Gastrocnemius medialis (tissue), 4 donors: Measurements from ENCODE around the gene CCT6A. TPM values are rescaled to one million over a fixed set of nuclear protein-coding genes. Genes with fewer than 3 reads are reported as not detected.
"Not testable (repeated sequence)": the region's sequence is repeated elsewhere in the genome, so short reads cannot be mapped to it uniquely, and the experiment has no call there.

Experiments
- ATAC-seq, 2 donors: fragments of 150-250 bp; one replicate each; pipeline ENCODE4 v1.9.1; 2016
- DNase-seq, 2 donors: peaks; one replicate each; pipeline ENCODE4 v3.0.0-alpha.2; 2019
- H3K27ac ChIP-seq, 4 donors: fragments of 200-600 bp; sonication (generic); 1 replicate in 1 of 4; 2 replicates in 3 of 4; pipeline ENCODE4 v1.5.1; 2016 to 2018; ENCODE audit warnings: mild to moderate bottlenecking in 2 of 4, moderate library complexity in 1 of 4
- H3K27me3 ChIP-seq, 3 donors: fragments of 200-600 bp; sonication (generic) in 2 of 3; 1 replicate in 1 of 3; 2 replicates in 2 of 3; pipeline versions ENCODE4 v1.5.1 to v1.6.0; 2016 to 2019; ENCODE audit warnings: mild to moderate bottlenecking in 1 of 3, moderate library complexity in 1 of 3
- H3K36me3 ChIP-seq, 2 donors: fragments of 200-600 bp; sonication (generic) in 1 of 2; one replicate each; pipeline ENCODE4 v1.5.1; 2017 to 2018
- H3K4me1 ChIP-seq, 2 donors: fragments of 200-600 bp; sonication (generic) in 1 of 2; one replicate each; pipeline ENCODE4 v1.5.1; 2016 to 2017; ENCODE audit warnings: mild to moderate bottlenecking in 2 of 2
- H3K4me3 ChIP-seq, 4 donors: fragments of 200-600 bp; sonication (generic) in 3 of 4; 1 replicate in 1 of 4; 2 replicates in 3 of 4; pipeline ENCODE4 v1.5.1; 2016 to 2019; ENCODE audit warnings: mild to moderate bottlenecking in 2 of 4
- H3K9me3 ChIP-seq, 3 donors: fragments of 200-600 bp; sonication (generic) in 2 of 3; 1 replicate in 1 of 3; 2 replicates in 2 of 3; pipeline ENCODE4 v1.5.1; 2016 to 2019
- POLR2A ChIP-seq, 2 donors: fragments of 450-650 bp; IDR thresholded peaks; one replicate each; pipeline ENCODE4 v1.6.1; 2017; ENCODE audit warnings: antibody characterized with exemption in 2 of 2, mild to moderate bottlenecking in 2 of 2, moderate library complexity in 2 of 2
- in situ Hi-C, 4 donors: fragments of 200-750 bp; cut with MboI; loops; one replicate each; pipeline versions ENCODE4 v1.15.0 to v1.8.0; 2017; ENCODE audit warnings: low sequenced_read_pairs in 4 of 4
- intact Hi-C: fragments of 100-400 bp; cut with DNase I; formaldehyde crosslinking; loops from one replicate; pipeline ENCODE4 v1.15.1; 2023; ENCODE audit warnings: low total_unique reads
- total RNA-seq, 4 donors: library from RNA; depleted of rRNA; stranded (reverse); fragments of >200 nt; gene quantifications; one replicate each; pipeline versions ENCODE4 v1.1.0 to v1.2.3, GENCODE V29; 2016
- TF ChIP-seq, protein P1 (sequence below), 5 experiments: fragments of 450-650 bp in 3 of 5; fragments of 200-600 bp in 2 of 5; sonication (generic) in 2 of 5; IDR thresholded peaks in 4 of 5; conservative IDR thresholded peaks in 1 of 5; 1 replicate in 4 of 5; 2 replicates in 1 of 5; pipeline ENCODE4 v1.5.1; 2016 to 2019; ENCODE audit warnings: antibody characterized with exemption in 5 of 5, mild to moderate bottlenecking in 3 of 5, moderate library complexity in 3 of 5

CCT6A gene
- total RNA-seq, 4 donors from 2014 or later: 95.9 to 158 (median 114) TPM

DNA sequence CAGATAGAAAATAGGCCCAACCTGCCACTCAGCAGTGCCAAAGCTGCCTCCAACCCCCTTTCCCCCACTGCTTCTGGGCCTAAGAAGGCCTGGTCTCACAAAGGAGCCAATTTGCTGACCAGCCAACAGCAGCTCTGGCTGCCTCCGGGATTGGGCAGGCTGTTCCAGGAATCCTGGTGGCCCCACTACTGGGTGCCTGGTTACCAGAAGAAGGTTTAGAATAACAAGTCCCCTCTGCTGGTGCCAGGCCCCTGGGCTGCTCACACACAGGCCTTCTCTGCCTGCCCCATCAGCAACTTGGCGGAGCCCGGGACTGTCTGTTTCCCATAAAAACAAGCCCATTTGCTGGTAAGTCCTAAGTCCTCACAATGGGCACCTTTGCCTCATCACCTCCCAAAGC lies 40.0 kb downstream of the CCT6A start:
- Histone ChIP-seq H3K9me3 (no peaks in the 10 kb centered on the region), H3K4me3 (peak overlapping the region; percentile 52 to 64 (median 58)), H3K27me3 (no peaks in the 10 kb centered on the region), H3K36me3 (peaks cover 0 to 25% of the 10 kb centered on the region in 2 donors), H3K4me1 (peaks cover 43 to 51% of the 10 kb centered on the region in 2 donors), H3K27ac (peak overlapping the region; percentile 94 to 99 (median 95))
- intact Hi-C loops: no loop called here
- DNase-seq: peak; percentile 84 to 96
- TF ChIP-seq POLR2A (IDR thresholded peaks at IDR 0.05): peak; percentile 36 to 74
- TF ChIP-seq, protein P1, sequence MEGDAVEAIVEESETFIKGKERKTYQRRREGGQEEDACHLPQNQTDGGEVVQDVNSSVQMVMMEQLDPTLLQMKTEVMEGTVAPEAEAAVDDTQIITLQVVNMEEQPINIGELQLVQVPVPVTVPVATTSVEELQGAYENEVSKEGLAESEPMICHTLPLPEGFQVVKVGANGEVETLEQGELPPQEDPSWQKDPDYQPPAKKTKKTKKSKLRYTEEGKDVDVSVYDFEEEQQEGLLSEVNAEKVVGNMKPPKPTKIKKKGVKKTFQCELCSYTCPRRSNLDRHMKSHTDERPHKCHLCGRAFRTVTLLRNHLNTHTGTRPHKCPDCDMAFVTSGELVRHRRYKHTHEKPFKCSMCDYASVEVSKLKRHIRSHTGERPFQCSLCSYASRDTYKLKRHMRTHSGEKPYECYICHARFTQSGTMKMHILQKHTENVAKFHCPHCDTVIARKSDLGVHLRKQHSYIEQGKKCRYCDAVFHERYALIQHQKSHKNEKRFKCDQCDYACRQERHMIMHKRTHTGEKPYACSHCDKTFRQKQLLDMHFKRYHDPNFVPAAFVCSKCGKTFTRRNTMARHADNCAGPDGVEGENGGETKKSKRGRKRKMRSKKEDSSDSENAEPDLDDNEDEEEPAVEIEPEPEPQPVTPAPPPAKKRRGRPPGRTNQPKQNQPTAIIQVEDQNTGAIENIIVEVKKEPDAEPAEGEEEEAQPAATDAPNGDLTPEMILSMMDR (IDR thresholded peaks at IDR 0.05 in 4 of 5, conservative IDR thresholded peaks at IDR 0.05 in 1 of 5): no peak
- ATAC-seq: peak; percentile 77 to 78
- in situ Hi-C loops: loop anchor here in 1 of 4 donors (25.0 kb wide), 1 partner anchor 454 kb away; no protein-coding TSS in a partner anchor

DNA sequence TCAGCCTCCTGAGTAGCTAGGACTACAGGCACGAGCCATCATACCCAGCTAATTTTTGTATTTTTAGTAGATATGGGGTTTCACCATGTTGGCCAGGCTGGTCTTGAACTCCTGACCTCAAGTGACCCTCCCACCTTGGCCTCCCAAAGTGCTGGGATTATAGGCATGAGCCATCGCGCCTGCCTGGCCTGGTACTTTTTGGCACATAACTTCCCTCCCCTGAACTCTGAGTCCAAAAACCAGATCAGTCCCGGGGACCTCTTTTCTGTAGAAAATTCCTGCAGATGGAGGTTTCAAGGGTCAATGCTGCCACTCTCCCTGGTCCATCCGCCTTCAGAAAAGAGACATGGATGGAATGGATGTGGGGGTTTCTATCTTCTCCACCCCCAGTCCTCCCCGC lies 40.8 kb downstream of the CCT6A start:
- H3K27me3 ChIP-seq, H3K9me3 ChIP-seq: not testable (repeated sequence)
- H3K4me3 ChIP-seq: peak overlapping the region; percentile 52 to 64 (median 58)
- intact Hi-C loops (loop anchor here (2.0 kb wide), 1 partner anchor 14 kb away; the partner anchor contains the start of gene CHCHD2), in situ Hi-C loops (loop anchor here in 1 of 4 donors (25.0 kb wide), 1 partner anchor 455 kb away; no protein-coding TSS in a partner anchor)
- DNase-seq: peak in 1 of 2 donors; percentile 57
- peaks cover 0 to 17% of the 10 kb centered on the region in 2 donors for H3K36me3 ChIP-seq
- ATAC-seq: peak; percentile 21 to 31
- peak overlapping the region; percentile 94 to 99 (median 95) for H3K27ac ChIP-seq
- peaks cover 44 to 49% of the 10 kb centered on the region in 2 donors for H3K4me1 ChIP-seq

DNA sequence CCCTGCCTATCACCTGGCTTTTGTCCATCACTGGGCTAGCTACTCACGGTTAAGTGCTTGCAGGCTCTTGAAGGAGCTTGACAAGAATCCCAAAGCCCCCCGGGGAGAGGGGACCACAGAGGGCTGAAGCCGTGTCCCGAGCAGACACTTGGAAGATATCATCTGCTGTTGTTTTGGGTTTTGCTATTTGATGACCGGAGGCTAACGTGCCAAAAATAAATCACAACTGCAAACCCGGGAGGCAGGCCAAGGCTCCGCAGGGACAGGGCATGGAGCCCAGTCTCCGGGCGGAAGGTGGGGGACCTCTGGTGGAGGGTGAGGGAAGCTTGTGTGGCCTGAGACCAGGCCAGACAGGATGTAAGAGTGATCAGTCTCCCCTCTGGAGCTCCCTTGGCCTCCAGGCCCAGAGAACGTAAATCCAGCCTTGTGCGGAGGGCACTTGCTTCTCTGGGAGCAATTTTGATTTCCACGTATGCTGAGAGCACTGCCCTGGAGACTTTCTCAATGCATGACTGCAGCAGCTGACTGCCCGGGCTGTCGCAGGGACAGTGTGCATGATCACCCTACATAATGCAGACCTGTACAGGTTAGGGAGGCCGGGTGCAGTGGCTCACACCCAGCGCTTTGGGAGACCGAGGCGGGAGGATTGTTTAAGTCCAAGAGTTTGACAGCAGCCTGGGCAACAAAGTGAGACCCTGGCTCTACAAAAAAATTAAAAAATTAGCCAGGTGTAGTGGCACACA lies 41.4 kb downstream of the CCT6A start, which contains the start of gene PHKG1:
PHKG1 (minus strand) TSS at position 164 of the 743 bp plus-strand sequence. CDS start 4,011 bp downstream, outside the sequence.
- in situ Hi-C loops: loop anchor here in 1 of 4 donors (25.0 kb wide), 1 partner anchor 456 kb away; no protein-coding TSS in a partner anchor
- TF ChIP-seq, protein P1 (IDR thresholded peaks at IDR 0.05 in 4 of 5, conservative IDR thresholded peaks at IDR 0.05 in 1 of 5): peak in 4 of 5 experiments; percentile 46 to 82 (median 62)
- TF ChIP-seq POLR2A (IDR thresholded peaks at IDR 0.05): peak; percentile 59 to 84

DNA sequence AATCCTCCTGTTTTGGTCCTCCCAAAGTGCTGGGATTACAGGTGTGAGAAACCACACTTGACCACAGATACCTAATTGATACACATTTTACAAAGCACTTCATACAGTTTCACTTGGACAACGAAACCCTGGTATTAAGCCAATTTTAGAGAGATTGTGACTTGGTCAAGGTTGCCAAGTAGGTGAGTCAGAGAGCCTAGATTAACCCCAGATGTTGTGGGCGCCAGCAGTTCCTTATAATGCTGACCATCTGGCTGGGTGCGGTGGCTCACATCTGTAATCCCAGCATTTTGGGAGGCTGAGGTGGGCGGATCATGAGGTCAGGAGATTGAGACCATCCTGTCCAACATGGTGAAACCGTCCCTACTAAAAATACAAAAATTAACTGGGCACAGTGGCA lies 46.1 kb downstream of the CCT6A start:
- intact Hi-C loops (no loop called here), in situ Hi-C loops (loop anchor here in 1 of 4 donors (25.0 kb wide), 1 partner anchor 460 kb away; no protein-coding TSS in a partner anchor)
- Histone ChIP-seq H3K27me3 (no peaks in the 10 kb centered on the region), H3K36me3 (peaks cover 0 to 35% of the 10 kb centered on the region in 2 donors), H3K4me3 (no peak overlapping the region), H3K9me3 (no peaks in the 10 kb centered on the region), H3K27ac (peak overlapping the region; percentile 7 to 70 (median 61)), H3K4me1 (peaks cover 10 to 15% of the 10 kb centered on the region in 2 donors)
- TF ChIP-seq POLR2A (IDR thresholded peaks at IDR 0.05): no peak
- TF ChIP-seq, protein P1 (IDR thresholded peaks at IDR 0.05 in 4 of 5, conservative IDR thresholded peaks at IDR 0.05 in 1 of 5): no peak
- DNase-seq (peak in 1 of 2 donors; percentile 73), ATAC-seq (peak; percentile 63 to 68)

More for the DNA sequence above, 41.4 kb downstream of the CCT6A start, which contains the start of gene PHKG1:
- Histone ChIP-seq H3K4me1 (peaks cover 48 to 51% of the 10 kb centered on the region in 2 donors), H3K4me3 (peak within 1 kb of the TSS; percentile 52 to 64 (median 58)), H3K27ac (peak within 1 kb of the TSS; percentile 94 to 99 (median 95)), H3K36me3 (peaks cover 0 to 13% of the 10 kb centered on the region in 2 donors), H3K9me3 (no peaks in the 10 kb centered on the region), H3K27me3 (no peaks in the 10 kb centered on the region)
- intact Hi-C loops: loop anchor here (1.0 to 2.0 kb wide), 2 partner anchors 14 kb away; partner anchors contain the start of gene CHCHD2
- DNase-seq (peak; percentile 84 to 93), ATAC-seq (peak; percentile 76 to 78)

DNA sequence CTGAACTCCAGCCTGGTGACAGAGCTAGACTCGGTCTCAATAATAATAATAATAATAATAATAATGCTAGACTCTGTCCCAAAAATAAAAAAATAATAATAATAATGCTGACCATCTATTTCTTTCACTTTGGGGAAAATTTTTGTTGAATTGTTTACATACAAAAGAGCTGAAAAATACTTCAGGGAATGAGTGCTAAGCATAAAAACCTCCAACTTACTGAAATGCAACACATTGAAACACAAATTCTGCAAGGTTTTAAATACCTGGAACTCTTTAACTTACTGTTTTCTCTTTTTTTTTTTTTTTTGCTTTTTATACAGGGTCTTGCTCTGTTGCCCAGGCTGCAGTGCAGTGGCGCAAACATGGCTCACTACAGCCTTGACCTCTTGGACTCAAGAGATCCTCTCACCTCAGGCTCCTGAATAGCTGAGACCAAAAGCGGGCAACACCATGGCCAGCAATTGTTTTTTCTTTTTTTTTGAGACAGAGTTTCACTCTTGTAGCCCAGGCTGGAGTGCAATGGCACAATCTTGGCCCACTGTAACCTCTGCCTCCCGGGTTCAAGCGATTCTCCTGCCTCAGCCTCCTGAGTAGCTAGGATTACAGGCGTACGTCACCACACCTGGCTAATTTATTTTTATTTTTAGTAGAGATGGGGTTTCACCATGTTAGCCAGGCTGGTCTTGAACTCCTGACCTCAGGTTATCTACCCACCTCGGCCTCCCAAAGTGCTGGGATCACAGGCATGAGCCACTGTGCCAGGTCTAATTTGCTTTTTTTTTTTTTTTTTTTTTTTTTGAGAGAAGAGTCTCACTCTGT lies 46.8 kb downstream of the CCT6A start:
- H3K4me3 ChIP-seq, intact Hi-C loops, DNase-seq, H3K9me3 ChIP-seq, ATAC-seq, H3K27me3 ChIP-seq: not testable (repeated sequence)
- H3K36me3 ChIP-seq: peaks cover 0 to 42% of the 10 kb centered on the region in 2 donors
- in situ Hi-C loops: loop anchor here in 1 of 4 donors (25.0 kb wide), 1 partner anchor 461 kb away; no protein-coding TSS in a partner anchor
- peaks cover 6 to 10% of the 10 kb centered on the region in 2 donors for H3K4me1 ChIP-seq
- H3K27ac ChIP-seq: peak overlapping the region in 3 of 4 donors; percentile 56 to 70 (median 66)
